Activated CD8-positive, alpha-beta memory T cell treated with anti-CD3 and anti-CD28 coated beads, Interleukin-2, amount 10 ng/mL, durations not matched to agents 7 days and 5 days (primary cell): ENCODE results near the gene KIAA1671. TPM values are rescaled to one million over a fixed set of nuclear protein-coding genes. Genes with fewer than 3 reads are reported as not detected.

Experiments
- ATAC-seq: fragments of 150-1000 bp; cut with Tn5 transposase; one replicate; pipeline ENCODE4 v1.10.0; 2021; ENCODE audit warnings: moderate library complexity
- CTCF ChIA-PET: fragments of 350-600 bp; sonication (Branson Sonifier 250); formaldehyde crosslinking; loops from one replicate; lab custom pipeline; 2021; ENCODE audit warnings: antibody characterized with exemption; lab: Charles Lee
- DNase-seq: peaks from one replicate; pipeline ENCODE4 v3.0.0-alpha.2; 2020
- H3K27ac Mint-ChIP-seq: one replicate; pipeline ENCODE4 v1.8.0; 2021; ENCODE audit warnings: mild to moderate bottlenecking, mixed read lengths
- H3K27me3 Mint-ChIP-seq: one replicate; pipeline ENCODE4 v1.8.0; 2021; ENCODE audit warnings: mixed read lengths
- H3K36me3 Mint-ChIP-seq: one replicate; pipeline ENCODE4 v1.8.0; 2021; ENCODE audit warnings: mild to moderate bottlenecking, mixed read lengths
- H3K4me1 Mint-ChIP-seq: one replicate; pipeline ENCODE4 v1.8.0; 2021; ENCODE audit warnings: mixed read lengths
- H3K4me3 Mint-ChIP-seq: one replicate; pipeline ENCODE4 v1.8.0; 2021; ENCODE audit warnings: mild to moderate bottlenecking, moderate library complexity, mixed read lengths
- H3K9me3 Mint-ChIP-seq: one replicate; pipeline ENCODE4 v1.8.0; 2022; ENCODE audit warnings: low read depth, mixed read lengths
- total RNA-seq, 2 experiments: library from RNA; stranded (reverse); gene quantifications; one replicate each; pipeline ENCODE4 v1.2.3, GENCODE V29; 2021

KIAA1671 gene
- total RNA-seq, 2 experiments from 2014 or later = 11.4 to 20.1 TPM

- Mint-ChIP-seq H3K9me3 (no peaks in the 10 kb centered on the region), H3K4me1 (peaks cover 6% of the 10 kb centered on the region), H3K36me3 (no peaks in the 10 kb centered on the region), H3K4me3 (no peak overlapping the region), H3K27ac (no peak overlapping the region), H3K27me3 (peaks cover 19% of the 10 kb centered on the region)
- DNase-seq = no peak
- CTCF ChIA-PET = interaction anchor here (1.5 kb wide), 1 partner anchor 110 kb away, joined by 6 read pairs; no protein-coding TSS in a partner anchor
- no peak for ATAC-seq
These were observed 10.2 kb upstream of the KIAA1671 start for GRCh38 chr22:24942301-24942700.

- DNase-seq (no peak), ATAC-seq (no peak)
- Mint-ChIP-seq H3K4me1 (peaks cover 6% of the 10 kb centered on the region), H3K36me3 (no peaks in the 10 kb centered on the region), H3K27ac (no peak overlapping the region), H3K27me3 (peaks cover 24% of the 10 kb centered on the region), H3K4me3 (no peak overlapping the region), H3K9me3 (no peaks in the 10 kb centered on the region)
- CTCF ChIA-PET = interaction anchor here (1.0 to 1.7 kb wide), 6 partner anchors 84 to 113 kb away, joined by 3 to 6 read pairs (median 4); no protein-coding TSS in a partner anchor
These were observed 8.1 kb upstream of the KIAA1671 start for GRCh38 chr22:24944217-24944937.

- ATAC-seq = no peak
- H3K4me3 Mint-ChIP-seq = no peak overlapping the region
- CTCF ChIA-PET = interaction anchor here (10.0 kb wide), 1 partner anchor 107 kb away, joined by 190 read pairs; no protein-coding TSS in a partner anchor
- peaks cover 33% of the 10 kb centered on the region for H3K27me3 Mint-ChIP-seq
- no peak for DNase-seq
- no peak overlapping the region for H3K27ac Mint-ChIP-seq
- no peaks in the 10 kb centered on the region for H3K36me3 Mint-ChIP-seq
- peaks cover 13% of the 10 kb centered on the region for H3K4me1 Mint-ChIP-seq
- no peaks in the 10 kb centered on the region for H3K9me3 Mint-ChIP-seq
These were observed 7.1 kb upstream of the KIAA1671 start for GRCh38 chr22:24945430-24945829.

GRCh38 chr22:24947383-24947782, 5.1 kb upstream of the KIAA1671 start:
- Mint-ChIP-seq H3K36me3 (no peaks in the 10 kb centered on the region), H3K4me1 (peaks cover 23% of the 10 kb centered on the region), H3K27ac (no peak overlapping the region), H3K27me3 (peaks cover 51% of the 10 kb centered on the region), H3K4me3 (no peak overlapping the region), H3K9me3 (no peaks in the 10 kb centered on the region)
- ATAC-seq = no peak
- CTCF ChIA-PET = interaction anchor here (1.3 to 10.0 kb wide), 2 partner anchors 77 to 105 kb away, joined by 4 to 190 read pairs; no protein-coding TSS in a partner anchor
- DNase-seq = no peak

- H3K9me3 Mint-ChIP-seq = no peaks in the 10 kb centered on the region
- H3K36me3 Mint-ChIP-seq = no peaks in the 10 kb centered on the region
- H3K4me1 Mint-ChIP-seq = peaks cover 23% of the 10 kb centered on the region
- H3K27ac Mint-ChIP-seq = no peak overlapping the region
- peaks cover 53% of the 10 kb centered on the region for H3K27me3 Mint-ChIP-seq
- ATAC-seq (no peak), DNase-seq (no peak)
- CTCF ChIA-PET = interaction anchor here (10.0 kb wide), 1 partner anchor 105 kb away, joined by 190 read pairs; no protein-coding TSS in a partner anchor
- H3K4me3 Mint-ChIP-seq = no peak overlapping the region
These were observed 4.6 kb upstream of the KIAA1671 start for GRCh38 chr22:24947881-24948280.

GRCh38 chr22:24948356-24949202, 3.9 kb upstream of the KIAA1671 start:
- Mint-ChIP-seq H3K36me3 (no peaks in the 10 kb centered on the region), H3K4me3 (no peak overlapping the region), H3K4me1 (peaks cover 27% of the 10 kb centered on the region), H3K27me3 (peaks cover 58% of the 10 kb centered on the region), H3K27ac (no peak overlapping the region), H3K9me3 (no peaks in the 10 kb centered on the region)
- DNase-seq (no peak), ATAC-seq (no peak)
- CTCF ChIA-PET = interaction anchor here (1.9 to 10.0 kb wide), 2 partner anchors 104 to 133 kb away, joined by 4 to 190 read pairs; no protein-coding TSS in a partner anchor

GRCh38 chr22:24950272-24950902, 2.1 kb upstream of the KIAA1671 start:
- H3K27ac Mint-ChIP-seq = no peak overlapping the region
- no peaks in the 10 kb centered on the region for H3K36me3 Mint-ChIP-seq
- H3K4me1 Mint-ChIP-seq = peaks cover 30% of the 10 kb centered on the region
- CTCF ChIA-PET = interaction anchor here (1.1 to 10.0 kb wide), 5 partner anchors 9 to 131 kb away, joined by 4 to 190 read pairs (median 5); no protein-coding TSS in a partner anchor
- ATAC-seq = no peak
- H3K4me3 Mint-ChIP-seq = no peak overlapping the region
- H3K9me3 Mint-ChIP-seq = no peaks in the 10 kb centered on the region
- no peak for DNase-seq
- H3K27me3 Mint-ChIP-seq = peaks cover 69% of the 10 kb centered on the region

- ATAC-seq (no peak), DNase-seq (no peak)
- H3K4me3 Mint-ChIP-seq = peak overlapping the region; percentile 60
- no peaks in the 10 kb centered on the region for H3K36me3 Mint-ChIP-seq
- peaks cover 68% of the 10 kb centered on the region for H3K27me3 Mint-ChIP-seq
- H3K9me3 Mint-ChIP-seq = no peaks in the 10 kb centered on the region
- H3K4me1 Mint-ChIP-seq = peaks cover 24% of the 10 kb centered on the region
- CTCF ChIA-PET = interaction anchor here (10.0 kb wide), 1 partner anchor 100 kb away, joined by 190 read pairs; no protein-coding TSS in a partner anchor
- no peak overlapping the region for H3K27ac Mint-ChIP-seq
These were observed 394 bp downstream of the KIAA1671 start for GRCh38 chr22:24952837-24953383.

- Mint-ChIP-seq H3K4me3 (peak overlapping the region; percentile 60), H3K36me3 (no peaks in the 10 kb centered on the region), H3K9me3 (no peaks in the 10 kb centered on the region), H3K27ac (no peak overlapping the region), H3K27me3 (peaks cover 66% of the 10 kb centered on the region), H3K4me1 (peaks cover 24% of the 10 kb centered on the region)
- CTCF ChIA-PET = interaction anchor here (0.9 to 10.0 kb wide), 3 partner anchors 15 to 99 kb away, joined by 3 to 190 read pairs (median 7); no protein-coding TSS in a partner anchor
- ATAC-seq (no peak), DNase-seq (no peak)
These were observed 1.0 kb downstream of the KIAA1671 start for GRCh38 chr22:24953384-24954113.

- H3K36me3 Mint-ChIP-seq = no peaks in the 10 kb centered on the region
- ATAC-seq = no peak
- CTCF ChIA-PET = interaction anchor here (0.9 to 10.0 kb wide), 3 partner anchors 15 to 98 kb away, joined by 3 to 190 read pairs (median 7); no protein-coding TSS in a partner anchor
- H3K4me1 Mint-ChIP-seq = peaks cover 24% of the 10 kb centered on the region
- no peak overlapping the region for H3K27ac Mint-ChIP-seq
- no peak for DNase-seq
- H3K27me3 Mint-ChIP-seq = peaks cover 62% of the 10 kb centered on the region
- H3K4me3 Mint-ChIP-seq = no peak overlapping the region
- no peaks in the 10 kb centered on the region for H3K9me3 Mint-ChIP-seq
These were observed 1.6 kb downstream of the KIAA1671 start for GRCh38 chr22:24954114-24954463.

GRCh38 chr22:24954856-24955255, 2.3 kb downstream of the KIAA1671 start:
- no peak for DNase-seq
- no peak for ATAC-seq
- peaks cover 22% of the 10 kb centered on the region for H3K4me1 Mint-ChIP-seq
- CTCF ChIA-PET = interaction anchor here (0.9 to 10.0 kb wide), 3 partner anchors 16 to 98 kb away, joined by 3 to 190 read pairs (median 7); no protein-coding TSS in a partner anchor
- H3K27ac Mint-ChIP-seq = no peak overlapping the region
- H3K27me3 Mint-ChIP-seq = peaks cover 57% of the 10 kb centered on the region
- no peak overlapping the region for H3K4me3 Mint-ChIP-seq
- H3K36me3 Mint-ChIP-seq = no peaks in the 10 kb centered on the region
- no peaks in the 10 kb centered on the region for H3K9me3 Mint-ChIP-seq

- Mint-ChIP-seq H3K9me3 (no peaks in the 10 kb centered on the region), H3K4me3 (no peak overlapping the region), H3K4me1 (peaks cover 8% of the 10 kb centered on the region), H3K27ac (no peak overlapping the region), H3K36me3 (no peaks in the 10 kb centered on the region), H3K27me3 (peaks cover 38% of the 10 kb centered on the region)
- DNase-seq = no peak
- CTCF ChIA-PET = no interaction called here
- ATAC-seq = no peak
These were observed 4.5 kb downstream of the KIAA1671 start for GRCh38 chr22:24957043-24957442.
